Spinal cord (tissue), 10 donors: Measurements from ENCODE around the gene SV2C. TPM values are rescaled to one million over a fixed set of nuclear protein-coding genes. Genes with fewer than 3 reads are reported as not detected.

Experiments used
- DNase-seq, 6 donors: peaks; one replicate each; pipeline versions ENCODE4 v3.0.0 to v3.0.0-alpha.2; 2013 to 2015; ENCODE audit warnings: low spot score in 6 of 6, low read depth in 4 of 6
- H3K27ac ChIP-seq: one replicate; pipeline ENCODE4 v1.5.1; 2013; ENCODE audit warnings: low read depth, low read length, control low read depth
- H3K27me3 ChIP-seq: one replicate; pipeline ENCODE4 v1.6.1; 2013; ENCODE audit warnings: low read length; ENCODE audit not compliant: control insufficient read depth, insufficient read depth
- H3K36me3 ChIP-seq: one replicate; pipeline ENCODE4 v1.6.1; 2013; ENCODE audit warnings: low read length; ENCODE audit not compliant: control insufficient read depth, insufficient read depth
- H3K4me1 ChIP-seq: one replicate; pipeline ENCODE4 v1.6.1; 2013; ENCODE audit warnings: low read length; ENCODE audit not compliant: control insufficient read depth, insufficient read depth
- H3K4me3 ChIP-seq: one replicate; pipeline ENCODE4 v1.5.1; 2013; ENCODE audit warnings: low read depth, low read length, control low read depth
- H3K9me3 ChIP-seq: one replicate; pipeline ENCODE4 v1.6.1; 2013; ENCODE audit warnings: low read length; ENCODE audit not compliant: control insufficient read depth, insufficient read depth
- WGBS: methylation state at CpG from one replicate; pipeline ENCODE4 v1.1.5; 2013; ENCODE audit warnings: missing lambda C conversion rate; ENCODE audit not compliant: insufficient coverage; 5-methylcytosine and 5-hydroxymethylcytosine counted together
- polyA plus RNA-seq, 2 donors: library from polyadenylated mRNA; unstranded; fragments of 120-200 nt; gene quantifications; one replicate each; pipeline ENCODE4 v1.2.1, GENCODE V29; 2013; ENCODE audit not compliant: insufficient read length in 2 of 2
- total RNA-seq, 2 donors: library from RNA; depleted of rRNA in 1 of 2; stranded (reverse); fragments of 120-200 nt in 1 of 2; fragments of >200 nt in 1 of 2; gene quantifications; one replicate each; pipeline versions ENCODE4 v1.2.3 to v1.2.4, GENCODE V29; 2013 to 2014
- donor health status: healthy.

The SV2C gene
- total and polyA plus RNA-seq, 4 donors: 16.2 to 66.7 (median 40.2) TPM

GRCh38 chr5:76257225-76257833 lies 174.1 kb downstream of the SV2C start:
- WGBS: 78% methylated on average over 6 of the region's 6 CpGs
- H3K36me3 ChIP-seq: no peaks in the 10 kb centered on the region
- no peak overlapping the region for H3K27ac ChIP-seq
- H3K27me3 ChIP-seq: no peaks in the 10 kb centered on the region
- no peak for DNase-seq
- H3K4me3 ChIP-seq: no peak overlapping the region
- no peaks in the 10 kb centered on the region for H3K9me3 ChIP-seq
- H3K4me1 ChIP-seq: peaks cover 9% of the 10 kb centered on the region

DNA sequence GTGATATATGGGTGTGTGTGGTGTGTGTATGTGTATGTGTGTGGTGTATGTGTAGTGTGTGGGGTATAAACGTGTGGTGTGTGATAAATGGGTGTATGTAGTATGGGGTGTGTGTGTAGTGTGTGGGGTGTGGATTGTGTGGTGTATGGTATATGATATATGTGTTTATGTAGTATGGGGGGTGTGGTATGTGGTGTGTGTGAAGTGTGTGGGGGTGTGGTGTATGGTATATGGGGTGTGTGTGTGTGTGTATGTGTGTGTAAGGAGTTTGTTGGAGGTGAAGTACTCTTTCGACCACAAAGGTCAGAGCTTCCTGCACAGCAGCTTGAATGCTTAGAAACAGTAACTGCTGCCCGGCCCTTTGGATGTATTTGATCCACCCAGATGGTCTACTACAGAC lies 174.7 kb downstream of the SV2C start:
- H3K27me3 ChIP-seq: no peaks in the 10 kb centered on the region
- DNase-seq: no peak
- H3K4me3 ChIP-seq: no peak overlapping the region
- H3K9me3 ChIP-seq: no peaks in the 10 kb centered on the region
- peaks cover 9% of the 10 kb centered on the region for H3K4me1 ChIP-seq
- WGBS: 90% methylated on average over 2 of the region's 3 CpGs
- H3K27ac ChIP-seq: no peak overlapping the region
- no peaks in the 10 kb centered on the region for H3K36me3 ChIP-seq

DNA sequence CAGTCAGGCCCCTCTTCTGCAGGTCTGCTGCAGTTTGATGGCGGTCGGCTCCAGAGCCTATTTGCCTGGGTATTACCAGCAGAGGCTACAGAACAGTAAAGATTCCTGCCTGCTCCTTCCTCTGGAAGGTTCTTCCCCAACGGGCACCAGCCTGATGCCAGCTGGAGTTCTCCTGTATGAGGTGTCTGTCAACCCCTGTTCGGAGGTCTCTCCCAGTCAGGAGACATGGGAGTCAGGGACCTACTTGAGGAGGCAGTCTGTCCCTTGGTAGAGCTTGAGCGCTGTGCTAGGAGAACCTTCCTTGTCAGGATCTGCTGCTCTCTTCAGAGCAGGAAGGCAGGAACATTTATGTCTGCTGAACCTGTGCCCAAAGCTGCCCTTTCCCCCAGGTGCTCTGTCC lies 181.5 kb downstream of the SV2C start:
- no peaks in the 10 kb centered on the region for H3K4me1 ChIP-seq
- H3K27me3 ChIP-seq: no peaks in the 10 kb centered on the region
- no peak overlapping the region for H3K27ac ChIP-seq
- 83% methylated on average over 5 of the region's 5 CpGs for WGBS
- H3K9me3 ChIP-seq: no peaks in the 10 kb centered on the region
- H3K36me3 ChIP-seq: no peaks in the 10 kb centered on the region
- DNase-seq: no peak
- H3K4me3 ChIP-seq: no peak overlapping the region

- Histone ChIP-seq H3K27me3 (no peaks in the 10 kb centered on the region), H3K9me3 (no peaks in the 10 kb centered on the region), H3K4me3 (no peak overlapping the region), H3K4me1 (no peaks in the 10 kb centered on the region), H3K36me3 (no peaks in the 10 kb centered on the region), H3K27ac (no peak overlapping the region)
- DNase-seq: peak in 1 of 6 donors; percentile 24
- WGBS: 69% methylated on average over 9 of the region's 10 CpGs
Measured at GRCh38 chr5:76269259-76269931, 186.2 kb downstream of the SV2C start.

- Histone ChIP-seq H3K27me3 (no peaks in the 10 kb centered on the region), H3K4me3 (no peak overlapping the region), H3K9me3 (no peaks in the 10 kb centered on the region), H3K4me1 (no peaks in the 10 kb centered on the region), H3K27ac (no peak overlapping the region), H3K36me3 (no peaks in the 10 kb centered on the region)
- WGBS: 25% methylated on average over 1 of the region's 1 CpG
- DNase-seq: peak in 1 of 6 donors; percentile 67
Measured at GRCh38 chr5:76269932-76270610, 186.9 kb downstream of the SV2C start.

DNA sequence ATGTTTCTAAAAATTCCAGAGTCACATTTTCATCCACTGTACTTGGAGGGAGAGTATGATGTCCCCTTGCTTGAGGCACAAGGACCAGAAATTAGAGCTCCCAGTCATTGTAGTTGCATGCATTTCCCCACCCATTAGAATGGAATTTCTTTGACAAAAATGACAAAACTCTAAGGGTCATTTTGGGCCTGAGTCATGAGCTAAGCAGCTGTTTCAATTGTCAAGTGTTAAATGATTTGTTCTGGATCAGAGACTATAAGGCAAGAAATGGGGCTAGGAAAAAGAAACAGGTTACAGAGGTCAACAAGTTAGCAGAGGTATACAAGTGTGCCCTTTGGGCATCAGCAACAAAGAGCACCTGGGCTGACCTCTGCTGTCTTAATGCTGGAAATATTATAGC lies 188.7 kb downstream of the SV2C start:
- no peak overlapping the region for H3K27ac ChIP-seq
- H3K4me1 ChIP-seq: no peaks in the 10 kb centered on the region
- H3K9me3 ChIP-seq: no peaks in the 10 kb centered on the region
- H3K4me3 ChIP-seq: no peak overlapping the region
- no peak for DNase-seq
- H3K36me3 ChIP-seq: no peaks in the 10 kb centered on the region
- no peaks in the 10 kb centered on the region for H3K27me3 ChIP-seq

- no peak overlapping the region for H3K27ac ChIP-seq
- H3K9me3 ChIP-seq: no peaks in the 10 kb centered on the region
- H3K27me3 ChIP-seq: no peaks in the 10 kb centered on the region
- H3K36me3 ChIP-seq: no peaks in the 10 kb centered on the region
- H3K4me1 ChIP-seq: no peaks in the 10 kb centered on the region
- peak in 1 of 6 donors; percentile 52 for DNase-seq
- H3K4me3 ChIP-seq: no peak overlapping the region
- WGBS: 38% methylated on average over 7 of the region's 8 CpGs
Measured at GRCh38 chr5:76273206-76273885, 190.2 kb downstream of the SV2C start.

GRCh38 chr5:76274571-76274970 lies 191.4 kb downstream of the SV2C start:
- no peak for DNase-seq
- Histone ChIP-seq H3K4me3 (no peak overlapping the region), H3K9me3 (no peaks in the 10 kb centered on the region), H3K27me3 (no peaks in the 10 kb centered on the region), H3K4me1 (no peaks in the 10 kb centered on the region), H3K36me3 (no peaks in the 10 kb centered on the region), H3K27ac (no peak overlapping the region)

GRCh38 chr5:76277736-76278135 lies 194.6 kb downstream of the SV2C start:
- H3K4me1 ChIP-seq: no peaks in the 10 kb centered on the region
- H3K27me3 ChIP-seq: no peaks in the 10 kb centered on the region
- H3K27ac ChIP-seq: no peak overlapping the region
- no peak for DNase-seq
- no peaks in the 10 kb centered on the region for H3K9me3 ChIP-seq
- no peak overlapping the region for H3K4me3 ChIP-seq
- H3K36me3 ChIP-seq: no peaks in the 10 kb centered on the region
